ENCODE data around the gene CCDC14. TPM values are rescaled to one million over a fixed set of nuclear protein-coding genes. Genes with fewer than 3 reads are reported as not detected.

The CCDC14 gene
- total and polyA plus RNA-seq, 2 experiments from 2014 or later, result 52.5 to 113 TPM

GRCh38 chr3:123949641-123950040 is 11.4 kb downstream of the CCDC14 start:
- H3K4me3 Mint-ChIP-seq, result no peak overlapping the region
- H3K4me3 ChIP-seq, result no peak overlapping the region
- H3K27ac ChIP-seq (ENCODE audit: low read depth), result no peak overlapping the region
- 0 out of 2 replicates have a peak, but pooled peaks cover 6% of the 10 kb centered on the region for H4K20me1 ChIP-seq (replicated peaks; ENCODE audit: insufficient read depth)
- H3K27ac Mint-ChIP-seq, result no peak overlapping the region
- ATAC-seq (no peak), DNase-seq (ENCODE audit: low spot score) (no peak)
- H3K79me2 ChIP-seq (replicated peaks; ENCODE audit: insufficient read depth), result no peaks in the 10 kb centered on the region
- H3K4me1 Mint-ChIP-seq, result no peaks in the 10 kb centered on the region
- H3K4me2 ChIP-seq, result no peak overlapping the region
- no peaks in the 10 kb centered on the region for H3K9me3 Mint-ChIP-seq
- H3K36me3 ChIP-seq (ENCODE audit: insufficient read depth), result peaks cover 37% of the 10 kb centered on the region
- no peaks in the 10 kb centered on the region for H3K9me2 ChIP-seq (ENCODE audit: insufficient read depth)
- no peak overlapping the region for H2AFZ ChIP-seq
- TF ChIP-seq ZNF462 (CRISPR knock-in tag; IDR thresholded peaks at IDR 0.05) (no peak), ZNF114 (CRISPR knock-in tag; IDR thresholded peaks at IDR 0.05) (no peak)
- no peaks in the 10 kb centered on the region for H3K27me3 ChIP-seq (ENCODE audit: insufficient read depth)
- no peaks in the 10 kb centered on the region for H3K27me3 Mint-ChIP-seq (ENCODE audit: insufficient read depth, low read depth, poor library complexity)
- no peaks in the 10 kb centered on the region for H3F3A ChIP-seq (replicated peaks; ENCODE audit: low read depth)
- H3K4me1 ChIP-seq (ENCODE audit: insufficient read depth), result no peaks in the 10 kb centered on the region
- peaks cover 47% of the 10 kb centered on the region for H3K36me3 Mint-ChIP-seq (ENCODE audit: low read depth)

- Histone ChIP-seq H3F3A (replicated peaks; ENCODE audit: low read depth) (no peaks in the 10 kb centered on the region), H3K4me3 (no peak overlapping the region), H3K27ac (ENCODE audit: low read depth) (no peak overlapping the region), H3K4me1 (ENCODE audit: insufficient read depth) (no peaks in the 10 kb centered on the region), H3K9me2 (ENCODE audit: insufficient read depth) (no peaks in the 10 kb centered on the region), H3K4me2 (no peak overlapping the region), H4K20me1 (replicated peaks; ENCODE audit: insufficient read depth) (0 out of 2 replicates have a peak, but pooled peaks cover 6% of the 10 kb centered on the region), H3K79me2 (replicated peaks; ENCODE audit: insufficient read depth) (no peaks in the 10 kb centered on the region), H2AFZ (no peak overlapping the region), H3K27me3 (ENCODE audit: insufficient read depth) (no peaks in the 10 kb centered on the region), H3K36me3 (ENCODE audit: insufficient read depth) (peaks cover 45% of the 10 kb centered on the region)
- no peak for DNase-seq (ENCODE audit: low spot score)
- Mint-ChIP-seq H3K4me1 (no peaks in the 10 kb centered on the region), H3K4me3 (no peak overlapping the region), H3K36me3 (ENCODE audit: low read depth) (peaks cover 54% of the 10 kb centered on the region), H3K27me3 (ENCODE audit: insufficient read depth, low read depth, poor library complexity) (no peaks in the 10 kb centered on the region), H3K9me3 (no peaks in the 10 kb centered on the region), H3K27ac (no peak overlapping the region)
- TF ChIP-seq ZNF331 (CRISPR knock-in tag; IDR thresholded peaks at IDR 0.05; ENCODE audit: low read depth) (no peak), STAT1 (IDR thresholded peaks at IDR 0.05; ENCODE audit: unreplicated experiment) (no peak), REST (IDR thresholded peaks at IDR 0.05; ENCODE audit: unreplicated experiment) (no peak), CTCF (conservative IDR thresholded peaks at IDR 0.05; ENCODE audit: low read depth in 2 of 2) (no peak), NANOG (IDR thresholded peaks at IDR 0.05; ENCODE audit: borderline replicate concordance) (no peak), EZH2 (IDR thresholded peaks at IDR 0.05; ENCODE audit: low read depth, unreplicated experiment) (no peak)
- ATAC-seq, result no peak
Measured at GRCh38 chr3:123948449-123948848, 12.6 kb downstream of the CCDC14 start.
